GM18870 (cell line): ENCODE data around the gene BPIFB3.

Source experiments
- ATAC-seq: cut with Tn5 transposase; IDR thresholded peaks from one replicate; pipeline ENCODE4 v1.9.1; 2021; ENCODE audit warnings: moderate library complexity; ENCODE audit not compliant: unreplicated experiment

Gene BPIFB3

GRCh38 chr20:33053291-33054106 lies at the start of gene BPIFB3:
BPIFB3 (plus strand) TSS chr20:33053903; CDS start chr20:33055436, 1,533 bp downstream.
- no peak for ATAC-seq

DNA sequence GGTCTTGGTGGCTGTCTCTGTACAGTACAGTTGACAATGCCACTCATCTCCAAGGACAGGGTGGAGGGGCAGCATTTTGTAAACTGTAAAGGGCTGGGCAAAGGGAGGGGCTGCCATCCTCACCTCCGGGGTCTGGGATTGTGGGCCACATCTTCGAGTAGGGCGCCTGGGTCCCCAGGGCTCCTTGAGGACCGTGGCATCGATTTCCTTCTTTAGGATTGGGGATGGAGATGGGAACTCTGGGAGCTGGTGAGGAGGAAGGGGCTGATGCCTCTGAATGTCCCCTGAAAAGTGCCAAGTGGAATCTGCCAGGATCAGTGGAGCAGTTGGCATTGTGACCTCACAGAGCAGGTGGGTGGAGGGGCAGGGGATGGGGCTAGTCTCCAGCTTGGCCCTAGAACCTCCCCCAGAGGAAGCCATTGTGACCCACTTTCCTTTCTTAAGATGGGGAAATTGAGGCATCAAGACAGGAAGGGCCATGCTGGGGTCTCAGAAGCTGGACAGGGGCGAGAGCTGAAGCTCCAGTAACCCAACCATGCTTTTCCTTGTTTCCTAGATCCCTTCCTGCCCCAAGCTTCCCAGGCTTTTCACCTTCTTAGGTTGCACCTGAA lies 49.5 kb upstream of the BPIFB3 start, which contains the start of gene SUN5:
Gene SUN5 (minus strand): TSS at position 293 of the 611 bp plus-strand sequence. CDS start 93 bp downstream, at position 200.
- ATAC-seq: no peak

DNA sequence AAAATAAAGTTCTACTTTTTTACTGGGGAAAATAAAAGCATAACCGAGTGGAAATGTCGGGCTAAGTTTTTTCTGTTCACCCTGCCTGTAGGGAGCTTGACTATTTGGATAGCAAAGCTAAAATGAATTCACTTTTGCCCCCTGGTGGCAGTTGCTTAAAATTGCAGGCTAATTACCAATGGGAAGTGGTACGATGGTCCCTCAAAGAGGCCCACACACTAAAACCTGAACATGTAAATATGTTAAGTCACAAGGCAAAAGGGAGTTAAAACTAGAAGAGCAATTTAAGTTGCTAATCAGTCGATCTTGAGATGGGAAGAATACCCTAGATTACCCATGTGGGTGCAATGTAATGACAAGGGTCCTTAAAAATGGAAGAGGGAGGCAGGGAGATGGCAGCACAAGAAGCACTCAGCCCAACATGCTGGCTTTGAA lies 48.6 kb upstream of the BPIFB3 start:
- no peak for ATAC-seq

DNA sequence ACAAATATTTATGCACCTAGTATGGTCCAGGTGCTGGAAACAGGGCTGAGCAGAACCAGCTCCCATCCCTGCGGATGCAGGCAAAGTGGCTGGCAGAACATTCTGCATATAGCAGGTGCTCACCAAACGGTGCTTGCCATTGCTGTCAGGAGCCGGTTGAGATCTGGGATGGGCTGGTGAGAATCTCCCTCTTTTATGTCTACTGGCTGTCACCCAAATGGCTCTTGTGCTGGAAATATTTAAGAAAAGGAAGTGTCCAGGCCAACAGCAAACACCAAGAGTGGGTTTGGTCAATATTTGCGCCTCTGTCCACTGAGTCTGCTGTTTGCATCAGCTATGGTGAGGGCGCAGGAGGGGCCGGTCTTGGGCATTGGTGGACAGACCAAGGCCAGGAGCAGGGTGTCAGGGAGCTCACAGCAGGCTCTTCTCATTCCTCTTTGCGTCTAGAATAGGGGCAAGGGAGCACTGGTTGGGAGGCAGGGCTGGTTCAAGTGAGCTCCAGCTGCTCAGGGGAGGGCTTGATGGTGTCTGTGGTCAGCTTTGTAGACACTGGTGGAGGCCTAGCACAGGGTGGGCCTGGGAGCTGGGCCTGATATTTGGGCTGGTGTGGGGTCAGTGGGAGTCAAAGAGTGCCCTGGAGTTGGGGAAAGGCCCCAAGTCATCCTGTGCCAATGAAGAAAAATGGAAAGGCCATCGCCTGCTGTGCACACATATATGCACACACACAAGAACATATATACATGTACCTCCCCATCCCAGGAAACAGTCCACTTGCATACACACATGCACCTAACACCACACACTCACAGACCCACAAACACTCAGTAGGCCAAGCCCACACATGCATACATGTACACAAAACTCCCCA lies 47.6 kb upstream of the BPIFB3 start:
- no peak for ATAC-seq

DNA sequence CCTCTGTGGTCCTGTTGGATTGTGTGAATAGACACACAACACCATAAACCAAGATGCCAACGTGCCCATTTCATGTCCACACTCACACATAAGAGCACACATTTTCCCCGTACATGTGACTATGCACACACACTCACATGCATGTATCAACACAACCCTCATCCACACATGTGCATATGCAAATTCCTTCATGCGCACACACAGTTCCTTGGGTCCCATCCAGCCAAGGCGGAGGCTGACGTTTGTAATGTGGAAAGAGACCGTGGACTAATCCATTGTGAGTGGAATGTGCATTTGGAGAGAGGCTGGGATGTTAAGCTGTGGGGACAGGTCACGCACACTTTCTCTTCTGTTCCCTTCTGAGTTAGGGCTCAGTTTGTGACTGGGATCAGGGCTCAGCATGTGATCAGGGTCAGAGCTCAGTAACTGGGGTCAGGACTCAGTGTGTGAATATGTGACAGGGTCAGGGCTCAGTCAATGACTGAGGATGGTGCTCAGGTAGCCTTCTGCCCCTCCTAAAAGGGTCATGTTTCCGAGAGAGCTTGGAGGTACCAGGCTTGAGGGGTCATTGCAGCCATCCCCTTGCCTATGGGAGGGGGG lies 46.8 kb upstream of the BPIFB3 start:
- ATAC-seq: no peak

GRCh38 chr20:33007376-33008335 lies 46.0 kb upstream of the BPIFB3 start, which contains the start of gene BPIFB2:
BPIFB2 (plus strand) TSS chr20:33007704; CDS start chr20:33008575, 871 bp downstream.
- ATAC-seq: no peak

DNA sequence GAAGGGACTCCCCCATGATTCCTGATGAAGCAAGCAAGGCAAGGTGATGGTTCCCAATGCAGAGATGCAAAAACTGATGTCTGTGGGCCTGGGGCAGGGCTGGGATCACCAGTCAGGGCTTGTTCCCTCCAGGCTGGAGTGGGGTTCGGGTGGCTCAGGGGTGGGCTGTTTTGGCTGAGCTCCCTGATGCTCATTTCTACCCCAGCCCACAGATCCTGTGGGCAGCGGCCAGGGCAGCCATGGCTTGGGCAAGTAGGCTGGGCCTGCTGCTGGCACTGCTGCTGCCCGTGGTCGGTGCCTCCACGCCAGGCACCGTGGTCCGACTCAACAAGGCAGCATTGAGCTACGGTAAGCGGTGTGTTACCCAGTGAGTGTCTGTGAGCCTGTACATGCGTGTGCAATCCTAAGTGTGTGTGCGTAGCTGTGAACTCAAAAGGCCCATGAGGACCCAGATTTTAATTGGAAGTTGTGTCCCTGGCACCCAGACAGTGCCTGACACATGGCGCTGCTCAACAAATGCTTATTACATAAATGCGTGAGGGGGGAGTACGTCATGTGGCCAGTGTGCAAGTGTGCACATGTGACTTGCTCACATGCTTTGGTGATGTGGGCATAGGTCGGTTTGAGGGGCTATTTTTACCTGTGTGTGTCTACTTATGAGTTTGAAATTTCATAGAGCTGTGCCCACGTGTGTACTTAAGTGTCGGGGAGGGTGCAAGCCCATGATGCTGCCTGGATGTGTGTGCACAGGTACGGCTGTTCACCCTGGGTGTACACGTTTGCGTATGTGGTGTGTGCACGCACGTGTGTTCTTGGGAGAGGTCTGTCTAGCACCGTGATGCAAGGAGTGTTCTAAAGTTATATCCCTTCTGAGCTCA lies 45.1 kb upstream of the BPIFB3 start:
- no peak for ATAC-seq

DNA sequence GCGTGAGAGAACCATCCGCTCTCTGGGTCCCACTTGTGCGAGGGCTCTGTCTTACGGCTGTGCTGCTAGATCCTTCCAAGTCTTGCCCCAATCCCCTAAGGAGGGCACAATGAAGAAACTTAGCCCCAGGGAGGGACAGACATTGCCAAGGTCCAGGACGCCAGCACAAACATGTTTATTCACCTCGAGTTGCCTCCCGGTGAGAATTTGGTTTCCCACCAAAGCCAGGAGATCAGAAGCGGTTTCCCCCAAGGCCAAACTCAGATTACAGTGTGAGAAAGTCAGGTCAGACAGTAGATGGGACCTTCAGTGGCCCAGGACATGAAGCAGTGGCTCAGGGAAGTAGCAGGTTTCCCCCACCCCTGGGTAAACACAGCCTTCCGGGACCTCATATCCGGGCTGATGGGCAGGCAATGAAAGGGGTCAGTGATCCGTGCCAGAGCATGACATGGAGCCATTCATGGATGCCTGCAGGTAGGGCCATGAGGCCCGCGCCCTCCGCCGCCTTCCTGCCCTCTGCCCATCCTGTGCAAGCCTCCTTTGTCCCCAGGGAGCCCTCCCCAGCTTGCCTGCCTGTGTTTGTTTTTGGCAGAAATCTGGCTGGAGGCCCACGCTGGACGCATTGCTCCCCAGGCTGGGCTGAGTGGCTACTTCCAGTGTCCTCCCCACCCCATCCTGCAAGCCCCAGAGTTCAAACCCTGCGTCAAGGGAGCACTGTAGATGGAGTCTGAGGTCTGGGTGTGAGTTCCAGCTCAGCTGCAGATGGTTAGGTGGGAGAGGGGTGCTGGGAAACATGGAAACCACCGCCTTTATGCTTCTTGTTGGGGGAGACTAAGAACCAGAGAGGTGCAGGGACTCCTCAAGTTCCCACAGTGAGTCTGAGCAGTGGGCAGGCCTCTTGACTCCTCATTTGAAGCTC lies 44.2 kb upstream of the BPIFB3 start:
- no peak for ATAC-seq

GRCh38 chr20:33010133-33010504 lies 43.6 kb upstream of the BPIFB3 start:
- ATAC-seq: no peak

GRCh38 chr20:33010674-33011449 lies 42.8 kb upstream of the BPIFB3 start:
- ATAC-seq: no peak

DNA sequence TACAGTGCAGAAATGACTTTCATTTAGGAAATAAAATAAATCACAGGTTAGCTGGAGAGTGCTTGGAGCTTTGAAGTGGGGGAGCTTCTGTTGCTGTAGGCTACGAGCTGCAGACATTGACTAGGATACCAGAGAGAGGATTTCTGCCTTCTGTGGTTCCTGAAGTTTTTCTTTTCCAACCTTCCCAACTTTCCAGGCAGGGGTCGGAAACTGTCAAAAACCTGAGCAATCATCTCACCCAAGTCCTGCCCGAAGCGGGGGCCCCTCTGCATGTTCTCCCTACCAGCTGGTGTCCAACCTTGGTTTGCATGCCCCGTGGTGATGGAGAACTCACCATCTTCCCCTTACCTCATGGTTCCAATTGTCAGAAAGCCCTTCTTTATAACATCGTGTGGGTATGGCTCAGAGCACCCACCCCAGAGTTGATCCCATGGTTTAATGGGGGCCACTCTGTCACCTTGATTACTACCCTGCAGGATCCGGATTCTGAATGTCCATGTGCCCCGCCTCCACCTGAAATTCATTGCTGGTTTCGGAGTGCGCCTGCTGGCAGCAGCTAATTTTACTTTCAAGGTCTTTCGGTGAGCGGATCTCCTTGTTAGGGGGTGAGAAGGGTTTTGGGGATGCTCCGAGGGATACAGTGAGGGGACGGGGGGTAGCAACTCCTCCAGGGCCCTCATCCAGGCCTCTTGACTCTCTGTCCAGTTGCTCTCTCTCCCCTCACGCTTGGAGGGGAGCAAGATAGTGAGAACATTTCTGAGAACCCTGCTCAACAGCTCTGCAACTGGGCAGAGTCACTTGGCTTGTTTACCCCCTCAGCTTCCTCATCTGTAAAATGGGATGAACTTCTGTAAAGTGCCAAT lies 41.1 kb upstream of the BPIFB3 start:
- no peak for ATAC-seq

GRCh38 chr20:33013701-33014326 lies 39.9 kb upstream of the BPIFB3 start:
- no peak for ATAC-seq

DNA sequence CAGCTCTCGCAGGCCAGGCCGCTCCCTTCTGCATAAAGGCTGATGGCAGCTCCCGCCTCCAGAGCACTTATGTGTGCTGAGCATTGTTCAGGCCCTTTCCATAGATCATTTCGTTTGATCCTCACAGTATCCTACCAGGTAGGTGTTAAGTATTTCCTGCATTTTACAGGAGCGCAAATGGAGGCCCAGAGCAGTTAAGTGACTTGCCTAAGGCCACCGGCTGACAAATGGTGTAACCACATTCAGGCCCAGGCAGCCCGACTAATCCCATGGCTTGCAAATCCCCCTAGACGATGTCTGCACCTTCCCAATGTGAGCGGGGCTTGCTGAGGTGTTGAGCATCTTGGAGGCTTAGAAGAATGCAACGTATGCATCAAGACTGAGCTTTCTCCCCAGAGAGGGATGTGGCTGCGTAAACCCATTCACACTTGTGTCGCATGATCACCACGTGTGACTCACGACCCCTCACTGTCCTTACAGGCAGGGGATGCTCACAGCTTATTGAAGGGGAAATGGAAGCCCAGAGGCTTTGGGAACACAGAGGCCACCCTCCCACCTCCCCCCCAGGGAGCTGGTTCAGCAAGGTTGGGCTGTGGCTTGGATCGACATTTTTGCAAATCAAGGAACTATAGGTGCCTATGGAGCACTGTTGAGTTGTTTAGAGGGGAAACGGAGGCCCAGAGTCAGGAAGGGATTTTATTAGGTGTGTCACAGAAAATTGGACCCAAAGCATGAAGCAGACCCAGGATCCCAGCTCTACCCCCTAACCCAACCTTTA lies 39.2 kb upstream of the BPIFB3 start:
- no peak for ATAC-seq

GRCh38 chr20:33015114-33015484 lies 38.6 kb upstream of the BPIFB3 start:
- ATAC-seq: no peak
